GM13976 (cell line): ENCODE measurements around the gene DRC1.

Source experiments
- DNase-seq: peaks from one replicate; pipeline ENCODE4 v3.0.0; 2012; ENCODE audit warnings: low spot score
- CTCF ChIP-seq: IDR thresholded peaks from 2 replicates; pipeline ENCODE4 v1.5.1; 2012; ENCODE audit warnings: borderline replicate concordance, mild to moderate bottlenecking; ENCODE audit not compliant: insufficient read depth; ENCODE audit errors: extremely low read depth, missing control alignments, control extremely low read depth
- in situ Hi-C: fragments of 300-500 bp; cut with MboI; formaldehyde crosslinking; loops from one replicate; pipeline ENCODE4 v1.12.0; 2022; ENCODE audit warnings: low sequenced_read_pairs, mixed read lengths, inconsistent platforms; ENCODE audit not compliant: unreplicated experiment

DRC1 gene

GRCh38 chr2:26479131-26479788, 77.5 kb downstream of the DRC1 start:
- TF ChIP-seq CTCF = no peak
- in situ Hi-C loops = no loop called here
- no peak for DNase-seq

GRCh38 chr2:26479789-26480565, 78.3 kb downstream of the DRC1 start:
- DNase-seq = no peak
- in situ Hi-C loops = no loop called here
- TF ChIP-seq CTCF = no peak

- no peak for TF ChIP-seq CTCF
- in situ Hi-C loops = no loop called here
- no peak for DNase-seq
Measured at GRCh38 chr2:26480566-26481423, 79.1 kb downstream of the DRC1 start.

- TF ChIP-seq CTCF = no peak
- no peak for DNase-seq
- in situ Hi-C loops = no loop called here
Measured at GRCh38 chr2:26481706-26482105, 80.0 kb downstream of the DRC1 start.

GRCh38 chr2:26482211-26483026, 80.7 kb downstream of the DRC1 start:
- no peak for TF ChIP-seq CTCF
- no peak for DNase-seq
- in situ Hi-C loops = no loop called here

GRCh38 chr2:26483027-26483326, 81.3 kb downstream of the DRC1 start:
- in situ Hi-C loops = no loop called here
- DNase-seq = no peak
- TF ChIP-seq CTCF = no peak
